Activated B cell treated with CpG ODN at 0.5 μM for 24 hours (primary cell): Measurements from ENCODE around the gene AUTS2. TPM values are rescaled to one million over a fixed set of nuclear protein-coding genes. Genes with fewer than 3 reads are reported as not detected.

Source experiments
- ATAC-seq: fragments of 200-7000 bp; cut with Tn5 transposase; one replicate; pipeline ENCODE4 v1.10.0; 2021; ENCODE audit warnings: low read depth, mild to moderate bottlenecking, moderate library complexity
- CTCF ChIA-PET: fragments of 350-600 bp; sonication (Branson Sonifier 250); formaldehyde crosslinking; loops from one replicate; lab custom pipeline; 2021; ENCODE audit warnings: antibody characterized with exemption; lab: Charles Lee
- POLR2A ChIA-PET: fragments of 350-600 bp; sonication (Branson Sonifier 250); formaldehyde crosslinking; loops from one replicate; lab custom pipeline; 2021; ENCODE audit warnings: antibody characterized with exemption; lab: Charles Lee
- DNase-seq: peaks from one replicate; pipeline ENCODE4 v3.0.0; 2022
- H3K27ac Mint-ChIP-seq: one replicate; pipeline ENCODE4 v1.8.0; 2020; ENCODE audit warnings: mixed read lengths
- H3K27me3 Mint-ChIP-seq: one replicate; pipeline ENCODE4 v1.8.0; 2021; ENCODE audit warnings: mixed read lengths
- H3K36me3 Mint-ChIP-seq: one replicate; pipeline ENCODE4 v1.8.0; 2021; ENCODE audit warnings: low read depth, mixed read lengths
- H3K4me1 Mint-ChIP-seq: one replicate; pipeline ENCODE4 v1.8.0; 2021; ENCODE audit warnings: mixed read lengths
- H3K4me3 Mint-ChIP-seq: one replicate; pipeline ENCODE4 v1.8.0; 2020; ENCODE audit warnings: mild to moderate bottlenecking, mixed read lengths
- H3K9me3 Mint-ChIP-seq: one replicate; pipeline ENCODE4 v1.8.0; 2020; ENCODE audit warnings: mixed read lengths
- CTCF ChIP-seq: fragments of 200-600 bp; IDR thresholded peaks from one replicate; pipeline ENCODE4 v1.8.0; 2022; ENCODE audit warnings: antibody characterized with exemption, mild to moderate bottlenecking
- intact Hi-C: fragments of 100-400 bp; cut with micrococcal nuclease; formaldehyde crosslinking; loops from one replicate; pipeline ENCODE4 v1.15.1; 2024
- total RNA-seq: library from RNA; stranded (reverse); gene quantifications from 2 replicates; pipeline ENCODE4 v1.2.3, GENCODE V29; 2022

AUTS2 gene
- total RNA-seq, 1 donor from 2014 or later: 15.9 TPM

GRCh38 chr7:69796416-69796815 lies 198.1 kb downstream of the AUTS2 start:
- Mint-ChIP-seq H3K36me3 (no peaks in the 10 kb centered on the region), H3K27ac (no peak overlapping the region), H3K27me3 (no peaks in the 10 kb centered on the region), H3K4me3 (no peak overlapping the region), H3K4me1 (peaks cover 11% of the 10 kb centered on the region), H3K9me3 (no peaks in the 10 kb centered on the region)
- ATAC-seq (no peak), DNase-seq (no peak)
- ChIA-PET CTCF (no interaction called here), POLR2A (no interaction called here)
- intact Hi-C loops: no loop called here
- no peak for TF ChIP-seq CTCF

- Mint-ChIP-seq H3K27me3 (no peaks in the 10 kb centered on the region), H3K4me1 (peaks cover 14% of the 10 kb centered on the region), H3K9me3 (no peaks in the 10 kb centered on the region), H3K27ac (no peak overlapping the region), H3K4me3 (no peak overlapping the region), H3K36me3 (no peaks in the 10 kb centered on the region)
- CTCF ChIA-PET: interaction anchor here (0.7 kb wide), 1 partner anchor 108 kb away, joined by 3 read pairs; no protein-coding TSS in a partner anchor
- TF ChIP-seq CTCF: no peak
- DNase-seq (no peak), ATAC-seq (no peak)
- POLR2A ChIA-PET: no interaction called here
- intact Hi-C loops: no loop called here
Measured at GRCh38 chr7:69799048-69799697, 200.9 kb downstream of the AUTS2 start.

- Mint-ChIP-seq H3K4me3 (no peak overlapping the region), H3K4me1 (peaks cover 22% of the 10 kb centered on the region), H3K27me3 (no peaks in the 10 kb centered on the region), H3K27ac (no peak overlapping the region), H3K9me3 (no peaks in the 10 kb centered on the region), H3K36me3 (no peaks in the 10 kb centered on the region)
- no peak for DNase-seq
- POLR2A ChIA-PET: no interaction called here
- ATAC-seq: no peak
- intact Hi-C loops: no loop called here
- TF ChIP-seq CTCF: no peak
- CTCF ChIA-PET: no interaction called here
Measured at GRCh38 chr7:69799990-69800389, 201.7 kb downstream of the AUTS2 start.

- H3K4me1 Mint-ChIP-seq: peaks cover 22% of the 10 kb centered on the region
- intact Hi-C loops: no loop called here
- no peak for TF ChIP-seq CTCF
- H3K27me3 Mint-ChIP-seq: no peaks in the 10 kb centered on the region
- H3K36me3 Mint-ChIP-seq: no peaks in the 10 kb centered on the region
- H3K4me3 Mint-ChIP-seq: no peak overlapping the region
- no peaks in the 10 kb centered on the region for H3K9me3 Mint-ChIP-seq
- H3K27ac Mint-ChIP-seq: no peak overlapping the region
- CTCF ChIA-PET: no interaction called here
- no peak for ATAC-seq
- POLR2A ChIA-PET: no interaction called here
- DNase-seq: no peak
Measured at GRCh38 chr7:69800495-69800894, 202.2 kb downstream of the AUTS2 start.

GRCh38 chr7:69801729-69802682 lies 203.7 kb downstream of the AUTS2 start:
- no peak for TF ChIP-seq CTCF
- intact Hi-C loops: no loop called here
- no peaks in the 10 kb centered on the region for H3K9me3 Mint-ChIP-seq
- no peaks in the 10 kb centered on the region for H3K27me3 Mint-ChIP-seq
- no peak overlapping the region for H3K4me3 Mint-ChIP-seq
- H3K4me1 Mint-ChIP-seq: peaks cover 19% of the 10 kb centered on the region
- ChIA-PET POLR2A (no interaction called here), CTCF (no interaction called here)
- no peaks in the 10 kb centered on the region for H3K36me3 Mint-ChIP-seq
- no peak for ATAC-seq
- H3K27ac Mint-ChIP-seq: no peak overlapping the region
- DNase-seq: no peak
